ENCODE data around the gene ARHGEF26.

The ARHGEF26 gene

DNA sequence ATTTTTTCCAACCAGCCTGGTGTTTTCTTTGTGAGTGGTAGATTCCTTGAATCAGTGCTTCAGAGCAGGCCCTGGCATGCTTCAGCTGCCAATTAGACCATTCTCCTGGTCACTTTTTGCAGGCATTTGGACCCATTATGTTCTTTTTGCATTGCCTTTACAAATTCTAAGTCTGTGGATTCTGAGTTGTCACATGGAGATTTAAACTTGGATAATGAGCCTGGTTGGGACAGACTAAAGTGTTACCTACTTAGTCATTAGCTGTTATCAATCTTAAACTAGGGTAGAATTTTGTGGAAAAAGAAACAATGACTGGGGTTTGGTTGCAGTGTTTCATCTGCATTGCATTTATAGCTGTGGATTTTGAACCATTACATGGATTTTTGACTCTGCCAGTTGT, 40.6 kb downstream of the ARHGEF26 start:
- ATAC-seq = no peak
- DNase-seq = no peak

GRCh38 chr3:154164387-154164786, 43.2 kb downstream of the ARHGEF26 start:
- ATAC-seq = no peak

DNA sequence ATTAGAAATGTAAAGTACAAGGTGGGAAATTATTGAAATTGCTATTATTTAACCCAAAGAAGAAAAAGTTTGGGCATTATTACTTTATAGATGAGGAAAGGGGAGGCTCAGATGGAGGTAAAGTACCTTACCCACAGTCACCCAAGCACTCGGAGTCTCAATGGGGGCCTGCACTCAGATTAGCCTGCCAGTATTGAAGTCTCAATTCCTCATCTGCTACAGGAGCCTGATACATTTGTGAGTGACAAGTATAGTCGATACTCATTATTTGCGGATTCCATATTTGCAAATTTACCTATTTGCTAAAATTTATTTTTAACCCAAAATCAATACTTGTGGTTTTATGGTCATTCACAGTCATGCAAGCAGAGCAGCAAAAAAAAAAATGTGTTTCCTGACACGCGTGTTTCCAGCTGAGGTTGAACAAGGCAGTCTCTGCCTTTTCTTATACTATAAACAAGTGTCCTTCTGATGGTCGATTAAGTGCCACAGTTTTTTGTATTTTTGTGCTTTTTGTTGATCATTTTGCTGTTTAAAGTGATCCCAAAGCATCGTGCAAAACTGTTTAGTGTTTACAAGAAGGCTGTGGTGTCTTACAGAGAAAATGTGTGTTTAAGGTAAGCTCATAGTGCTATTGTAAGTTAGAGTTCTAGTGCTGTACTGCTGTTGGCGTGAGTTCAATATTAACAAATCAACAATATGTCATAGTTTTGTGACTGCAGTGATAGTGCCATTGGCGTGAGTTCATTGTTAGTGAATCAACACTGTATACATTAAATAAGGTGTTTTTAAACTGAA, 48.0 kb downstream of the ARHGEF26 start:
- ATAC-seq (no peak), DNase-seq (no peak)

More at GRCh38 chr3:154164387-154164786, 43.2 kb downstream of the ARHGEF26 start:
- DNase-seq = no peak

DNA sequence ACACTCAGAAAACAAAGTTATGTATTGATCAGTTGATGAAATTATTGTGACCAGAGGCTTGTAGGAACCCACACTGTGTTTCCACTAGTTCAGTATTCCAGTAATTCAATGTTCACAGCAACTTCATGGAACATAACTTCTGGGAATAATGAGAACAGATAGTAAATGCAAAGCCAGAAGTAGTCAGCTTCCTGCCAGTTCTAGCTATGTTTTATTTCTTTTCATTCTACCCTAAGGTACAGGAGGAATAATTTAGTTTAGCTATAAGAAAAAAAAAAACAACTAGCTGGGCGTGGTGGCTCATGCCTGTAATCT, 48.6 kb downstream of the ARHGEF26 start:
- no peak for DNase-seq
- no peak for ATAC-seq

DNA sequence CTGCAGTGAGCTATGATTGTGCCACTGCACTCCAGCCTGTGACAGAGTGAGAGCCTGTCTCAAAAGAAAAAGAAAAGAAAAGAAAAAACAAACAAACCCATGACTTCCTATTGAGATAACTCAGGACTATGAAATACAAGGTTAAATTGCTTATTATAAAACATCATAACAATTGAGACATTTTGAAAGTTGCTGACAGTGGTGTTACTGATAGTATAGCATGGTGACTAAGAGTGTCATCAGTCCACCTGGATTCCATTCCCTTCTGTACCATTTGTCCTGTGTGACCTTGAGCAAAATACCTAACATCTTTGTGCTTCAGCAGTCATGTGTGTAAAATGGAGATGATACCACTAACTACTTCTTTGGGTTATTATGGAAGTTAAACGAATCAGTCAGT, 49.1 kb downstream of the ARHGEF26 start:
- no peak for ATAC-seq
- DNase-seq = no peak

DNA sequence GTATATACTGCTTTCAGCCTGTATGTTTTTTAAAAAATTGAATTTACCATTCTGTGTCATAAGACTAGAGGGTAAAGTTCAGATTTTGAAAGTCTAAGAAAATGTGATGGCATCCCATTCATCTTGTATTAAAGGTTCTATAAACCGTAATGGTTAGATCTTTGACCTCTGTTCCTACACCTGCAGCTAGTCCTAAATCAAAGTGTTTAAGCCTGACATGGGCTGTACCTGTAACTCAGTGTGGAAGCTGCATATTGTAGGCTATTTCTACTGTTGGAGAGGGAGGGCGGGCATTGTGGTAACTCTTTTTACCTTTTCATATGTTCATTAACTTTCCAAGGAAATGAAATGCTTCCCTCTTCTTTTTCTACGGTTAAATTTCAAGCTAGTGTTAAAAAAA, 53.9 kb downstream of the ARHGEF26 start:
- no peak for DNase-seq
- ATAC-seq = no peak

GRCh38 chr3:154176036-154176435, 54.8 kb downstream of the ARHGEF26 start:
- DNase-seq = no peak
- ATAC-seq = no peak

DNA sequence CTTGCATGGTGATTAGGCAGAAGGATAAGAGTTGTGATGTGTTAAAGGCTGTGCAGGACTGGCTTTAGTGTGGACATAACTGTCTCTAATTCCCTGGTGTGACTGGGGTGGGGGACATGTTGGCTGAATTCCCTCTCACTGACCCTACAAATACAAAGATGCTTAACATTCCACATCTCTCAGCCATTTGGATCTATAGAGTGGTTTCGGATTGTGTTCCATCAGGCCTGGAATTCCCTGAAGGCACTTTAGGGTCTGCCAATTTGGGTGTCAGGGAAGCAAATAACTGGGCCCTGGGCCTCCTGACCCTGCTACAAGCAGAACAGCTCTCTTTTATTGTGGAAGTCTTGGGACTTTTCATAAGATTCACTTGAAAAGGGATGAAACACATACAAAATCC, 56.2 kb downstream of the ARHGEF26 start:
- DNase-seq (no peak), ATAC-seq (no peak)

- no peak for DNase-seq
- no peak for ATAC-seq
Observed at GRCh38 chr3:154178172-154178571, 57.0 kb downstream of the ARHGEF26 start.

GRCh38 chr3:154180836-154181691, 59.9 kb downstream of the ARHGEF26 start:
- ATAC-seq = no peak
- no peak for DNase-seq

GRCh38 chr3:154182322-154182922, 61.2 kb downstream of the ARHGEF26 start:
- no peak for DNase-seq
- ATAC-seq = no peak

DNA sequence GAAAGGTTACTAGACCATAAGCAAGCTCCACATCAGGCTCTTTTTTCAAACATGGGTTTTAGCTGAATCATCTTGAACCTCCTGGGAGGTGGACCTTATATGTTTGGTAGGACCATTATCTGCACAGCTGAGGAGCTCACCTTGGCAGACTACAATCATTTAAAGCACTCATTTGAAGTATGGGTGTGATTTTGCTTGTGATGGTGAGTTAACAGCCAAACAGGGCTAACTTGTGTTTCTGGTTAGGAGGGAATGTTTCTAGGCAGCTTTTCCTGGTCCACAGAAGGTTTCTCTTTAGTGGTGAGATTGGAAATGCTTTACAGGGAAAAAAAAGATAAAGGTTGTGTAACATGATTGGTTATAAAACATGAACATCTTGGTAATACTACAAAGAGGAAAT, 61.8 kb downstream of the ARHGEF26 start:
- DNase-seq (no peak), ATAC-seq (no peak)

- no peak for DNase-seq
Observed at GRCh38 chr3:154184582-154184981, 63.4 kb downstream of the ARHGEF26 start.

DNA sequence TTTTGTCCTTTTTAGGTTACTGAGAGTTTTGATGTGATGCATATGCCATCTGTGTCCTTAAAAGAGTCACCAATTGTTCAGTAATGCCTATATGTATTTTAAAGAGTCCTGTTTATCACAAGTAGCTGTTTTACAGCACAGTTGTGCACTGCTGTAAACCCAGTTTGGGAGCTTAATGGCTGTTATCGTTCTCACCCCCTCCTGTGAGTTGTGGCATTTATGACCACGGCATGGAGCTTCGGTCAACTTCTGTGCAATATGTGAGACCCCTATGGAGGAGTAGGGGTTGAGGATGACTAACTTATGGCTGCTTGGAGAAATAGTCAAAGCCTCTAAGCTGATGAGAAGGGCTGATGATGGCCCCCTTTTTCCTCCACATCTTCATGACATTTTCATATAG, 67.2 kb downstream of the ARHGEF26 start:
- no peak for ATAC-seq
- no peak for DNase-seq

More at GRCh38 chr3:154184582-154184981, 63.4 kb downstream of the ARHGEF26 start:
- ATAC-seq = no peak

- ATAC-seq = no peak
- no peak for DNase-seq
Observed at GRCh38 chr3:154188846-154189245, 67.7 kb downstream of the ARHGEF26 start.

DNA sequence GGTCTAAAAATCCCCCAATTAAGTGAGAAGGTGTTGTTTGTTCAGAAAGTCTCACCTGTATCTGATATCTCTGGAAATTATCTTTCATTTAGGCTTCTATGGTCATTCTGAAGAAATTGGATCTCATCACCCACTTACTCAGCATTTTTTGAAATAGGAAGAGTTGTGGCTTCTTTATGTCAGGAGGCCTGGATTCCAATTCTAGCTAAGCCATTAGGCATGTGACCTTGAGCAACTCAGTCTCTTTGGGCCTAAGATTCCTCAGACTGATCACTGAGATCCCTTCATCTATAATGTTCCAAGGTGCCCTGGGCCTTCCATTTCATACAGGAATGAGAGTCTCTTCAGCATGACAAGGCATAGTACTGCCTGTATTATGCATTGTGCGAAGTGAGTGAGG, 70.3 kb downstream of the ARHGEF26 start:
- no peak for ATAC-seq

GRCh38 chr3:154192225-154192624, 71.0 kb downstream of the ARHGEF26 start:
- DNase-seq = no peak
- ATAC-seq = no peak

More for the DNA sequence above, 70.3 kb downstream of the ARHGEF26 start:
- DNase-seq = no peak

GRCh38 chr3:154193000-154193615, 71.9 kb downstream of the ARHGEF26 start:
- no peak for DNase-seq
- ATAC-seq = no peak

GRCh38 chr3:154194877-154195276, 73.7 kb downstream of the ARHGEF26 start:
- DNase-seq (no peak), ATAC-seq (no peak)

GRCh38 chr3:154195620-154196356, 74.6 kb downstream of the ARHGEF26 start:
- ATAC-seq = no peak
- no peak for DNase-seq

- DNase-seq (no peak), ATAC-seq (no peak)
Observed at GRCh38 chr3:154197751-154198150, 76.6 kb downstream of the ARHGEF26 start.

DNA sequence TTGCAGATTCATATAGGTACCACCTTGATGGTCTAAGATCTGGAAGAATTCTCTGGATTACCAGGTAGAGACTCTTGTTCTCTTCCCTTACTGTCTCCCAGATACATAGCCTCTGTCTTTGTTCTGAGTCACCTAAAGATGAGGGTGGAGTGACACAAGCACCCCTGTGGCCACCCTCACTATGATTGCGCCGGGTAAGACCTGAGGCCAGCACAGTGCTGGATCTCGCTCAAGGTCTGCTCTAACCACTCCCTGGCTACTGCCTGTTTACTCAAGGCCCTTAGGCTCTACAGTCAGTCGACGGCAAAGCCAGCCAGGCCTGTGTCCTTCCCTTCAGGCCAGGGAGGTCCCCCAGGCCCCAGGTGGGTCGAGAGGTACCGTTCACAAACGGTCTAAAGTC, 88.3 kb downstream of the ARHGEF26 start:
- no peak for ATAC-seq
- no peak for DNase-seq
